NB4 (cell line): ENCODE results near the gene NRCAM.

ENCODE experiments used
- DNase-seq: peaks from one replicate; pipeline ENCODE4 v3.0.0; 2010; ENCODE audit warnings: low read depth
- H3K4me3 ChIP-seq: one replicate; pipeline ENCODE4 v1.5.1; 2011; ENCODE audit warnings: mild to moderate bottlenecking, low read depth, low read length, moderate library complexity
- CTCF ChIP-seq: IDR thresholded peaks from one replicate; pipeline ENCODE4 v1.5.1; 2012; ENCODE audit warnings: low read depth, low read length
- MAX ChIP-seq: IDR thresholded peaks from 2 replicates; pipeline ENCODE4 v1.6.1; 2011; ENCODE audit warnings: low read depth, low read length
- MYC ChIP-seq: IDR thresholded peaks from 2 replicates; pipeline ENCODE4 v1.6.1; 2011; ENCODE audit warnings: low read depth, low read length
- POLR2A ChIP-seq: IDR thresholded peaks from 2 replicates; pipeline ENCODE4 v1.6.1; 2011; ENCODE audit warnings: mild to moderate bottlenecking; ENCODE audit not compliant: insufficient read length; ENCODE audit errors: extremely low read depth

Gene NRCAM

GRCh38 chr7:108314551-108314950, 141.7 kb downstream of the NRCAM start:
- DNase-seq: no peak
- no peak overlapping the region for H3K4me3 ChIP-seq
- TF ChIP-seq MYC (no peak), MAX (no peak), POLR2A (no peak), CTCF (no peak)

- TF ChIP-seq POLR2A (no peak), MAX (no peak), CTCF (no peak), MYC (no peak)
- no peak overlapping the region for H3K4me3 ChIP-seq
- no peak for DNase-seq
These were observed 142.2 kb downstream of the NRCAM start for GRCh38 chr7:108314049-108314448.

DNA sequence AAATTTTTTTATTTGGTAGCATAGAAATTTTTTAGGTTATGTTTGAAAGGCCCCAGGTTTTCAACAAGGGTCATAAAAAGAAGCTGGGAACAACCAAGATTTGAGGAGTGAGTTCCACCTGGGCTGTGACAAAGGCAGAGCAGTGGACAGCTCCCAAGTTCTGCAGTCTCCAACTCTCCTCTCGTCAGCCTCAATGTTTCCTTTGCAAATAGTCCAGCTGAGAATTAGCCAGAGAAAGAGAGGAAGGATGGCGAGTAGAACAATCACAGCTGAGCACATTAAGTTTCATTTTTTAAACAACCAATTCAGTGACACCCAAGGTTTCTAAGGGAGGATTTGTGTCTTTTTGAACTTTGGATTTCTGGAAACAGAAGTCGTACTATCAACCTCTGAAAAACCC, 143.2 kb downstream of the NRCAM start:
- DNase-seq: no peak
- TF ChIP-seq POLR2A (no peak), MYC (no peak), CTCF (no peak), MAX (no peak)
- H3K4me3 ChIP-seq: no peak overlapping the region

DNA sequence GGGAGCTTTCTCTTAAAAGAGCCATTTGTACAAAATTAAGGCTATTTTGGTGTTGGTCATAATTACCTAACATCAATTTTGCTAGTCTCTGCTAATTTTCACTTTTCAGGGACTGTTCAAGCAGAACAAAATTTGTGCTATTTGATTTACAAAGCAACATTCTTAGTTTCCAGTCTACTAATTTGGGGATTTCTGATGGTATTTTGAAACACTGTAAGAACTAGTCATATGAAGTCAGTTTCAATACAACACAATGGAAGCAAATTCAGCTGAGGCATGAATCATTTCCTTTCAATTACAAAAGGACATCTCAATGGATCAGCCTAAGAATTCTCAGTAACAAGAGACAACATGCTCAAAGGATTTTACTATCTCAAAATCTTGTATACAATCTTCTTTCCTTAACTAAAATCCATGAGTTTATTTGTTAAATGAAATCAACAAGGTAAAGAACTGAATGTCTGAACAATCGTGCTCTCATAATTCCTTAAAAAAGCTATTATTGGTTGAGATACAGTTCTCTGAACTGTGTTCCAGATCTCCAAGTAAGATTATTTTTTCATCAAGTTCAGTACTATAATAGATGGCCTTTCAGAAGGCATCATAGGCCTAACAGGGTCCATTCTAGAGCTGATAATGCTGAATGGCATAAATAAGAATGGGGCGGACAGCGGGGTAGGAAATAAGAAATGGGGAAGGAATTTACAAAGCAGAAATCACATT, 144.6 kb downstream of the NRCAM start:
- DNase-seq: no peak
- no peak overlapping the region for H3K4me3 ChIP-seq
- TF ChIP-seq CTCF (no peak), POLR2A (no peak)

- no peak for TF ChIP-seq POLR2A
- no peak for TF ChIP-seq MYC
- no peak for TF ChIP-seq MAX
- no peak for TF ChIP-seq CTCF
- no peak overlapping the region for H3K4me3 ChIP-seq
- DNase-seq: no peak
These were observed 145.9 kb downstream of the NRCAM start for GRCh38 chr7:108310351-108310750.

GRCh38 chr7:108308903-108309302, 147.3 kb downstream of the NRCAM start:
- no peak overlapping the region for H3K4me3 ChIP-seq
- TF ChIP-seq POLR2A (no peak), CTCF (no peak), MAX (no peak), MYC (no peak)
- no peak for DNase-seq
